Dermis blood vessel endothelial cell (primary cell): ENCODE measurements around the gene PRPF39. TPM values are rescaled to one million over a fixed set of nuclear protein-coding genes. Genes with fewer than 3 reads are reported as not detected.
A peak's percentile ranks its signal among the peaks of the same experiment; 100 is the strongest.
"Not testable (repeated sequence)": the region's sequence is repeated elsewhere in the genome, so short reads cannot be mapped to it uniquely, and the experiment has no call there.

Experiments used
- DNase-seq: peaks from one replicate; pipeline ENCODE4 v3.0.0; 2010
- total RNA-seq: library from RNA; depleted of rRNA; stranded (reverse); fragments of >200 nt; gene quantifications from 2 replicates; pipeline ENCODE4 v1.2.3, GENCODE V29; 2014

Gene PRPF39, protein sequence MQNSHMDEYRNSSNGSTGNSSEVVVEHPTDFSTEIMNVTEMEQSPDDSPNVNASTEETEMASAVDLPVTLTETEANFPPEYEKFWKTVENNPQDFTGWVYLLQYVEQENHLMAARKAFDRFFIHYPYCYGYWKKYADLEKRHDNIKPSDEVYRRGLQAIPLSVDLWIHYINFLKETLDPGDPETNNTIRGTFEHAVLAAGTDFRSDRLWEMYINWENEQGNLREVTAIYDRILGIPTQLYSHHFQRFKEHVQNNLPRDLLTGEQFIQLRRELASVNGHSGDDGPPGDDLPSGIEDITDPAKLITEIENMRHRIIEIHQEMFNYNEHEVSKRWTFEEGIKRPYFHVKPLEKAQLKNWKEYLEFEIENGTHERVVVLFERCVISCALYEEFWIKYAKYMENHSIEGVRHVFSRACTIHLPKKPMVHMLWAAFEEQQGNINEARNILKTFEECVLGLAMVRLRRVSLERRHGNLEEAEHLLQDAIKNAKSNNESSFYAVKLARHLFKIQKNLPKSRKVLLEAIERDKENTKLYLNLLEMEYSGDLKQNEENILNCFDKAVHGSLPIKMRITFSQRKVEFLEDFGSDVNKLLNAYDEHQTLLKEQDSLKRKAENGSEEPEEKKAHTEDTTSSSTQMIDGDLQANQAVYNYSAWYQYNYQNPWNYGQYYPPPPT
- total RNA-seq = 28.9 and 44.4 TPM in 2 replicates

DNA sequence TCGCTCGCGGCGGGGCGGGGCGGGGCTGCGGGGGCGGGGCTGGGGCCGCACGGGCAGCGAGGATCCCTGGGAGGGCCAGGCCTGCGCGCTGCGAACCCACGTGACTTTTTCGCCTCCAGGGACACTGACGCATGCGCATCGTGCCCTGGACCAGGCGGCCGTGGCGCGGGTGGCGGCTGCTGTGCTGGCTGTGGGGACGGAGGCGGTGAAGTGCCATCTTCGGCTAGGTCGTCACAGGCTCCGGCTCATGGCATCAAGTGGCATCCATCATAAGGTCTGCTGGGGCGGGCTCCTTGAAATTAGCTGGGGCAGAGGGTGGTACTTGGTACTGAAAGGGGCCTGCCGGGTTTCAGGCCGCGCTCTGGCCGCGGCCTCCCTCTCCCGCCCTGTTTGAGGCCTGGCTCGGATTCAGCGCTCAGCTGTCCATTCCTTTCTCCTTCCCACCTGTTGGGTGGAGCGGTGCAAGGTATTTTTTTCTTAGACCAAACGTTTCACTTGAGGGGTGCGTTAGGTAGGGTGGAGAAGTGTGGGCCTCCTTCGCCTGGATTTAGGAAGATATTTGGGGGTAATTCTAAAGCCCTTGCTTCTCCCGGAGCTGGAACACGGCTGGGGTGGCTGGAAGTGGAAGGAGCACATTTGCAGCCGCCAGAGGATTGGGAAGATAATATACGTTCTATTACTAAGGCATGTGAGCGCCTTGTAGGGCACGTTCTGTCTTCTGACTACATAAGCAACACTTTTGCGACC, at the start of gene PRPF39:
TSS of gene PRPF39 (plus strand) at position 141 of the 747 bp plus-strand sequence. CDS start 11,124 bp downstream, outside the sequence.
- peak; percentile 96 for DNase-seq

GRCh38 chr14:45034730-45035129, 49.2 kb upstream of the PRPF39 start:
- DNase-seq = no peak

DNA sequence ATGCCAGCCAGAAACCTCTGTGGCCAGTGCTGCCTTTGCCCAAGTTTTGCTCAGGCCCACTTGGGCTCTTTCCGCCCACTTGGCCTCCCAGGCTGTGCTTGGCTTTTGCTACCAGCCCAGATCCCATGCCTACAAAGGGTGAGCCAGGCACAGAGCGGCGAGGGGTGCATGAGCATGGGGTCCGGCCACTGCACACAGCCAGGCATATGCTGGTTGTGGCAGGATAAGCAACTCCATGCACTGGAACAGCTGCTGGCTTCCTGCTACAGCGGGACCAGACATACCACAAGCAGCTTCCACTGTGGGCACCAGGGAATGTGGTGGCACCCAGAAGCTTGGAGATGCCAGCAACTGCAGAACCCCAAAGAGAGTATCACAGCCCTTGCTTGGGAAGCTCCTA, 45.7 kb upstream of the PRPF39 start:
- no peak for DNase-seq

GRCh38 chr14:45038865-45039264, 45.1 kb upstream of the PRPF39 start:
- no peak for DNase-seq

GRCh38 chr14:45039390-45039789, 44.5 kb upstream of the PRPF39 start:
- DNase-seq = no peak

DNA sequence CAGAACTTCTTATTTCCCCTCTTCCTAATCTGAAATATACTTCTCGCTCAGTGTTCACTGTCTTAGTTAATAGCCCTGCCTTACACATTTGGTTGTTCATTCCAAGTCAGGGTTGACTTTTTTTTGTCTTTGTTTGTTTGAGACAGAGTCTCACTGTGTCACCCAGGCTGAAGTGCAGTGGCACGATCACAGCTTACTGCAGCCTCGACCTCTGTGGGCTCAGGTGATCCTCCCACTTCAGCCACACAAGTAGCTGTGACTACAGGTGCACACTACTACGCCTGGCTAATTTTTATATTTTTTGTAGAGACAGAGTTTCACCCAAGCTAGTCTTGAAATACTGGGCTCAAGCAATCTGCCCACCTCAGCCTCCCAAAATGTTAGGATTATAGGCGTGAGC, 42.3 kb upstream of the PRPF39 start:
- DNase-seq = no peak

DNA sequence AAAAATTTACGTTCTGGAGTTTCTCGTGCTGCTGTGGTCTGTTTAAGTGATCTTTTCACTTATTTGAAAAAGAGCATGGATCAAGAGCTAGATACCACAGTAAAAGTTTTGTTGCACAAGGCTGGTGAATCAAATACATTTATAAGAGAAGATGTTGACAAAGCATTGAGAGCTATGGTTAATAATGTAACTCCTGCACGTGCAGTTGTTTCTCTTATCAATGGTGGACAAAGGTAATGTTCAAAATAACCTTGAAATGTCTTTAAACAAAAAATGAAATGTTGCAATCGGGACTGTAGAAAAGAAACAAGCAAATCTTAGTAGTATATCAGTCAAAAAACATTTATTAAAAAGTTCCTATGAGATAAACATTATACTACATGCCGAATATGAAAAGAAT, 39.3 kb upstream of the PRPF39 start:
- no peak for DNase-seq

DNA sequence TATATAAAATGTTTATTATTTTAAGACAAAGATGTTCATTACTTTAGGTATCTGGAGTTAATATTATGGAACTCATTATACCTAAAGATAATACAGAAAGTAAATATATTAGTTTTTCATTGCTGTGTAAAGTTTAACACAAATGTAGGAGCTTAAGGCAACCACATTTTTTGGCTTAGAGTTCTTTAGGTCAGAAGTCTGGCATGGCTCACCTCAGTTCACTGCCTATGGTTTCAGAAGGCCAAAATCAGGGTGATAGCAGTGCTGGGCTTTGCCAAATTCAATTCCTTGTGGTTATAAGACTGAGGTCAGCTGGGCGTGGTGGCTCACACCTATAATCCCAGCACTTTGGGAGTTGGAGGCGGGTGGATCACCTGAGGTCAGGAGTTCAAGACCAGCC, 35.5 kb upstream of the PRPF39 start:
- no peak for DNase-seq

GRCh38 chr14:45051180-45051579, 32.7 kb upstream of the PRPF39 start:
- no peak for DNase-seq

GRCh38 chr14:45051896-45052295, 32.0 kb upstream of the PRPF39 start:
- DNase-seq = no peak

- no peak for DNase-seq
These were observed 26.6 kb upstream of the PRPF39 start for GRCh38 chr14:45057349-45057748.

DNA sequence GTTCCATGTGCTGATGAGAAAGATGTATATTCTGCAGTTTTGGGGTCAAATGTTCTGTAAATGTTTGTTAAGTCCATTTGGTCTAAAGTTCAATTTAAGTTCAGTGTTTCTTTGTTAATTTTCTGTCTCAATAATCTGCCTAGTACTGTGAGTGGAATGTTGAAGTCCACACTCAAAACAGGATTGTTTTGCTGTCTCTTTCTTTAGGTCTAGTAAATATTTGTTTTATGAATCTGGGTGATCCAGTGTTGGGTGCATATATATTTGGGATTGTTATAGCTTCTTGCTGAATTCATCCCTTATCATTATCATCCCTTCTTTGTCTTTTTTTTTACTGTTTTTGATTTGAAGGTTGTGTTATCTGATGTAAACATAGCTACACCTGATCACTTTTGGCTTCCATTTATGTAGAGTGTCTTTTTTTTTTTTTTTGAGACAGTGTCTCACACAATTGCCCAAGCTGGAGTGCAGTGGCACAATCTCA, 26.0 kb upstream of the PRPF39 start:
- no peak for DNase-seq

GRCh38 chr14:45060551-45060950, 23.4 kb upstream of the PRPF39 start:
- no peak for DNase-seq

DNA sequence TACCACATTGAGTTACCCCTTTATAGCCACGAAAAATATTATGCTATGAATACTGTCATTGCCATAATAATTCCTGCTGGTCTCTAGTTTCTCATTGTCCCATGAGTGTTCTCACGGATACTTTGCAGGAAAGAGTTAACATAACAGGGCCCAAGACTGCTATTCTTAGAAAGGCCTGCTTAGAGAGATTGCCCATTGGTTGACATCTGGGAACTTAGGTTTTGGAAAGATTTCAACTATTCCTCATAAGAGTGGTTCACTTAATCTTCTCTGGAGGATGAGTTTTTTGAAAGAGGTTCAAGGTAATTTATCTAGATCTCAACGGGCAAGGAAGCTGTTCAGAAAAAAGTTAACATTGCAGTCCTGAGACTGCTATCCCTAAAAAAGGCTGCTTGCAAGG, 18.4 kb upstream of the PRPF39 start:
- no peak for DNase-seq

- DNase-seq = no peak
These were observed 18.0 kb upstream of the PRPF39 start for GRCh38 chr14:45065956-45066355.

DNA sequence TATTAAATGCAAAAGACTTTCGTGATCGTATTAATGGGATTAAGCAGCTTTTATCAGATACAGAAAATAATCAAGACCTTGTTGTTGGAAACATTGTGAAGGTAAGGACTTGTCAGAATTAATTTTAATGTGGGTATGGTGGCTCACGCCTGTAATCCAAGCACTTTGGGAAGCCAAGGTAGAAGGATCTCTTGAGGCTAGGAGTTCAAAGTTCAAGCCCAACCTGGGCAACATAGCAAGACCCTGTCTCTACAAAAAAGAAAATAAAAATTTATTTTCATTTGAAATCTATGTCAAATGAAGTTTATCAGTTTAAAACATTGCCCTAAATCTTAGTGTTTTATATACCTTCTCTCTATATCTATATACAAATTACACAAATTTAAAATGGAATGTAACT, 17.2 kb upstream of the PRPF39 start:
- no peak for DNase-seq

GRCh38 chr14:45068396-45068795, 15.5 kb upstream of the PRPF39 start:
- DNase-seq = no peak

DNA sequence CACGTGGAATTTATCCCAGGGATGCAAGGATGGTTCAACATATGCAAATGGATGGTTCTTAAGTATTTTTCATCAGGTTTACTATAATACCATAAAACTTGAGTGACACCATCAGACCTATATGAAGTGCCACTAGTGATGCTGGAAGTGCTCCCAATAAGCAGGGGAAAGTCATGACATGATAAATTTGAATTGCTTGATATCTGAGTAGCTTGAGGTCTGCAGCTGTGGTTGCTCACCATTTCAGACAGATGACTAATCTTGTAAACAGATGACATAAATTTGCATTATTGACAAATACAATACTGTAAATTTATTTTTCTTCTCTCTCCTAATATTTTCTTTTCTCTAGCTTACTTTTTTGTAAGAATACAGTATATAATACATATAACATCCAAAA, 13.7 kb upstream of the PRPF39 start:
- DNase-seq = no peak

- DNase-seq = no peak
These were observed 11.8 kb upstream of the PRPF39 start for GRCh38 chr14:45072126-45072525.

GRCh38 chr14:45073231-45073879, 10.6 kb upstream of the PRPF39 start:
- DNase-seq = no peak

GRCh38 chr14:45078323-45078722, 5.6 kb upstream of the PRPF39 start:
- no peak for DNase-seq

DNA sequence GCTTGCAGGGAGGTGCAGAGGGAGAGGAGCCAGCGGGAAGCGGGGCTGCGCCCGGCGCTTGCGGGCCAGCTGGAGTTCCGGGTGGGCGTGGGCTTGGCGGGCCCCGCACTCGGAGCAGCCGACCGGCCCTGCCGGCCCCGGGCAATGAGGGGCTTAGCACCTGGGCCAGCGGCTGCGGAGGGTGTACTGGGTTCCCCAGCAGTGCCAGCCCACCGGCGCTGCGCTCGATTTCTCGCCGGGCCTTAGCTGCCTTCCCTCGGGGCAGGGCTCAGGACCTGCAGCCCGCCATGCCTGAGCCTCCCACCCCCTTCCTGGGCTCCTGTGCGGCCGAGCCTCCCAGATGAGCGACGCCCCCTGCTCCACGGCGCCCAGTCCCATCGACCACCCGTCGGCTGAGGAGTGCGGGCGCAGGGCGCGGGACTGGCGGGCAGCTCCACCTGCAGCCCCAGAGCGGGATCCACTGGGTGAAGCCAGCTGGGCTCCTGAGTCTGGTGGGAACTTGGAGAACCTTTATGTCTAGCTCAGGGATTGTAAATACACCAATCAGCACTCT, 3.4 kb upstream of the PRPF39 start:
- DNase-seq = not testable (repeated sequence)
